C4-2B (cell line): ENCODE measurements around the gene NUP35.

Experiments used
- H3K27ac ChIP-seq: fragments of 450-650 bp; 2 replicates; pipeline ENCODE4 v1.5.1; 2017
- CTCF ChIP-seq: fragments of 450-650 bp; conservative IDR thresholded peaks from 2 replicates; pipeline ENCODE4 v1.5.1; 2017; ENCODE audit warnings: mild to moderate bottlenecking
- ZFX ChIP-seq: fragments of 450-650 bp; IDR thresholded peaks from 2 replicates; pipeline ENCODE4 v1.6.1; 2017

Gene NUP35

GRCh38 chr2:183192343-183192742, 68.1 kb downstream of the NUP35 start:
- TF ChIP-seq ZFX, result no peak
- no peak for TF ChIP-seq CTCF
- H3K27ac ChIP-seq, result no peak overlapping the region

GRCh38 chr2:183193904-183194303, 69.7 kb downstream of the NUP35 start:
- no peak for TF ChIP-seq ZFX
- no peak for TF ChIP-seq CTCF
- H3K27ac ChIP-seq, result no peak overlapping the region

- H3K27ac ChIP-seq, result no peak overlapping the region
- TF ChIP-seq ZFX (no peak), CTCF (no peak)
Observed at GRCh38 chr2:183195397-183195796, 71.2 kb downstream of the NUP35 start.

GRCh38 chr2:183195998-183196409, 71.8 kb downstream of the NUP35 start:
- TF ChIP-seq CTCF (no peak), ZFX (no peak)
- H3K27ac ChIP-seq, result no peak overlapping the region

- TF ChIP-seq CTCF, result no peak
- no peak for TF ChIP-seq ZFX
Observed at GRCh38 chr2:183204397-183204796, 80.2 kb downstream of the NUP35 start.

GRCh38 chr2:183207110-183207509, 82.9 kb downstream of the NUP35 start:
- H3K27ac ChIP-seq, result no peak overlapping the region
- TF ChIP-seq CTCF, result no peak
- no peak for TF ChIP-seq ZFX

More at GRCh38 chr2:183204397-183204796, 80.2 kb downstream of the NUP35 start:
- H3K27ac ChIP-seq, result no peak overlapping the region

GRCh38 chr2:183209395-183210028, 85.3 kb downstream of the NUP35 start:
- TF ChIP-seq ZFX, result no peak
- no peak for TF ChIP-seq CTCF

More at GRCh38 chr2:183209395-183210028, 85.3 kb downstream of the NUP35 start:
- no peak overlapping the region for H3K27ac ChIP-seq
